K562 (cell line): ENCODE measurements around the gene MGST1. TPM values are rescaled to one million over a fixed set of nuclear protein-coding genes. Genes with fewer than 3 reads are reported as not detected.

Experiments used
- ATAC-seq: fragments of 200-7000 bp; cut with Tn5 transposase; 3 replicates; pipeline ENCODE4 v1.9.1; 2020; ENCODE audit warnings: moderate library complexity
- BruUV-seq: library from RNA; stranded (reverse); fragments of 400-500 nt; replicated peaks from 2 replicates; lab custom pipeline; 2021; lab: Mats Ljungman, UMichigan
- CTCF ChIA-PET: fragments of 300-600 bp; formaldehyde crosslinking; extraction: SDS; loops from one replicate; lab custom pipeline; 2021; ENCODE audit warnings: low intra/inter-chr PET ratio; lab: Yijun Ruan, JAX
- POLR2A ChIA-PET: fragments of 300-600, 350-650 bp; sonication (Branson Sonifier 250); formaldehyde crosslinking; extraction: SDS; loops from one replicate; lab custom pipeline; 2021; ENCODE audit warnings: antibody characterized with exemption, inconsistent platforms; lab: Yijun Ruan, JAX
- DNase-seq, 4 experiments: peaks; one replicate each; pipeline versions ENCODE4 v3.0.0 to v3.0.0-alpha.2; 2011 to 2018; ENCODE audit warnings: low spot score in 3 of 4, mixed read lengths in 3 of 4; ENCODE audit errors: extremely low read depth in 1 of 4
- FAIRE-seq: peaks from 2 replicates; lab custom pipeline; 2011; peaks lifted over from hg19 to GRCh38; lab: Jason Lieb, UNC
- H2AFZ ChIP-seq: 2 replicates; pipeline ENCODE4 v1.6.0; 2011; ENCODE audit warnings: low read depth, low read length, control low read depth, inconsistent platforms
- H3K27ac ChIP-seq: fragments of 200-600 bp; 3 replicates; pipeline ENCODE4 v1.8.0; 2011; ENCODE audit warnings: low read depth, mild to moderate bottlenecking, control low read depth, inconsistent platforms, low read length, moderate library complexity, mixed read lengths; ENCODE audit errors: extremely low read depth
- H3K27me3 ChIP-seq, 2 experiments: fragments of 300-600 bp in 1 of 2; 2 replicates in 1 of 2; 3 replicates in 1 of 2; pipeline versions ENCODE4 v1.6.0 to v1.8.0; 2011; ENCODE audit warnings: inconsistent platforms in 2 of 2, low read length in 2 of 2, mild to moderate bottlenecking in 1 of 2, mixed read lengths in 1 of 2, moderate library complexity in 1 of 2; ENCODE audit not compliant: control insufficient read depth in 2 of 2, insufficient read depth in 2 of 2
- H3K36me3 ChIP-seq: fragments of 300-600 bp; 3 replicates; pipeline ENCODE4 v1.8.0; 2011; ENCODE audit warnings: mild to moderate bottlenecking, low read length, inconsistent platforms; ENCODE audit not compliant: control insufficient read depth, insufficient read depth
- H3K4me1 ChIP-seq, 2 experiments: fragments of 200-600 bp in 1 of 2; replicated peaks in 1 of 2; 2 replicates in 1 of 2; 3 replicates in 1 of 2; pipeline versions ENCODE4 v1.5.1 to v1.8.0; 2011; ENCODE audit warnings: inconsistent platforms in 2 of 2, low read length in 2 of 2, mild to moderate bottlenecking in 1 of 2, mixed read lengths in 1 of 2, moderate library complexity in 1 of 2; ENCODE audit not compliant: control insufficient read depth in 2 of 2, insufficient read depth in 2 of 2
- H3K4me2 ChIP-seq: 2 replicates; pipeline ENCODE4 v1.6.1; 2011; ENCODE audit warnings: low read length, control low read depth, inconsistent platforms, mixed read lengths; ENCODE audit not compliant: insufficient read depth
- H3K4me3 ChIP-seq: fragments of 200-600 bp; sonication (generic), shearing (Covaris generic); 2 replicates; pipeline ENCODE4 v1.5.1; 2016; ENCODE audit warnings: control low read depth, inconsistent platforms
- H3K79me2 ChIP-seq: fragments of 200-600 bp; 3 replicates; pipeline ENCODE4 v1.8.0; 2011; ENCODE audit warnings: low read length, inconsistent platforms; ENCODE audit not compliant: control insufficient read depth, insufficient read depth
- H3K9ac ChIP-seq, 2 experiments: 2 replicates each; pipeline versions ENCODE4 v1.6.0 to v1.6.1; 2011; ENCODE audit warnings: low read depth in 2 of 2, low read length in 2 of 2, control low read depth in 1 of 2, inconsistent platforms in 1 of 2, mild to moderate bottlenecking in 1 of 2, mixed read lengths in 1 of 2; ENCODE audit not compliant: insufficient read depth in 1 of 2
- H3K9me1 ChIP-seq: one replicate; pipeline ENCODE4 v1.6.0; 2011; ENCODE audit warnings: inconsistent platforms, mild to moderate bottlenecking, low read length, moderate library complexity; ENCODE audit not compliant: control insufficient read depth, insufficient read depth
- H3K9me3 ChIP-seq: replicated peaks from 2 replicates; pipeline ENCODE4 v1.5.1; 2011; ENCODE audit warnings: low read depth, low read length, inconsistent platforms; ENCODE audit not compliant: control insufficient read depth, insufficient read depth
- H4K20me1 ChIP-seq: replicated peaks from 2 replicates; pipeline ENCODE4 v1.6.1; 2011; ENCODE audit warnings: low read length, inconsistent platforms, mixed read lengths; ENCODE audit not compliant: control insufficient read depth, insufficient read depth
- ATF1 ChIP-seq, 2 experiments: fragments of 450-650 bp in 1 of 2; IDR thresholded peaks; 2 replicates each; pipeline ENCODE4 v1.6.1; 2016; ENCODE audit warnings: missing compliant biosample characterization in 1 of 2, missing genetic modification characterization in 1 of 2
- CREB1 ChIP-seq, 2 experiments: sonication (generic) in 1 of 2; formaldehyde crosslinking in 1 of 2; IDR thresholded peaks; 2 replicates each; pipeline versions ENCODE4 v1.6.1 to v1.8.0; 2012 to 2022; ENCODE audit warnings: inconsistent platforms in 1 of 2, mild to moderate bottlenecking in 1 of 2, missing genetic modification reagents in 1 of 2, moderate library complexity in 1 of 2
- FOXK2 ChIP-seq, 2 experiments: fragments of 450-650 bp; IDR thresholded peaks in 1 of 2; conservative IDR thresholded peaks in 1 of 2; 2 replicates each; pipeline ENCODE4 v1.6.1; 2016; ENCODE audit warnings: low read depth in 2 of 2, mild to moderate bottlenecking in 1 of 2
- RB1 ChIP-seq: fragments of 450-650 bp; IDR thresholded peaks from 2 replicates; pipeline ENCODE4 v1.6.1; 2017; ENCODE audit warnings: low read depth, mild to moderate bottlenecking
- SREBF2 ChIP-seq: sonication (generic); formaldehyde crosslinking; IDR thresholded peaks from 2 replicates; pipeline ENCODE4 v1.4.0; 2020; ENCODE audit warnings: mild to moderate bottlenecking, missing genetic modification reagents
- TRIM28 ChIP-seq: fragments of 450-650 bp; IDR thresholded peaks from 2 replicates; pipeline ENCODE4 v1.6.1; 2017
- YY1 ChIP-seq, 3 experiments: IDR thresholded peaks; 2 replicates each; pipeline ENCODE4 v1.6.1; 2011; ENCODE audit warnings: low read length in 2 of 3, mild to moderate bottlenecking in 2 of 3, moderate library complexity in 2 of 3, borderline replicate concordance in 1 of 3, control low read depth in 1 of 3, low read depth in 1 of 3; ENCODE audit not compliant: insufficient read depth in 3 of 3, insufficient replicate concordance in 2 of 3, control insufficient read depth in 1 of 3, insufficient read length in 1 of 3; ENCODE audit errors: extremely low read depth in 1 of 3
- ZNF717 ChIP-seq: fragments of 250-450 bp; sonication (Bioruptor Pico); IDR thresholded peaks from 2 replicates; pipeline ENCODE4 v1.5.0; 2021
- WGBS: fragments of 100-300 bp; shearing (Covaris generic); methylation state at CpG from one replicate; pipeline ENCODE4 v1.1.6; 2016; ENCODE audit warnings: low coverage, mixed read lengths; ENCODE audit not compliant: insufficient coverage; ENCODE audit errors: missing lambda C conversion rate; 5-methylcytosine and 5-hydroxymethylcytosine counted together
- in situ Hi-C: fragments of 300-500 bp; cut with MboI; formaldehyde crosslinking; loops from 4 replicates; pipeline ENCODE4 v1.15.0; 2018; ENCODE audit warnings: inconsistent platforms, mixed read lengths
- intact Hi-C: fragments of 100-400 bp; cut with micrococcal nuclease; formaldehyde crosslinking; loops from 2 replicates; pipeline ENCODE4 v1.14.2; 2022
- polyA plus RNA-seq, 8 experiments: library from polyadenylated mRNA; depleted of rRNA in 4 of 8; stranded (reverse) in 5 of 8; unstranded in 3 of 8; fragments of >200 nt; fragmentation: Nextera tagmentation in 2 of 8; fragmentation: Illumina TruSeq in 1 of 8; extraction: Ambion mirVana in 2 of 8; extraction: Trizol in 1 of 8; gene quantifications; 2 replicates each; pipeline versions ENCODE4 v1.2.1 to v1.2.3, GENCODE V29; 2011 to 2014; ENCODE audit warnings: inconsistent platforms in 1 of 8, missing spikeins in 1 of 8
- total RNA-seq, 7 experiments: library from RNA; depleted of rRNA in 6 of 7; stranded (reverse); fragments of >200 nt in 6 of 7; fragmentation: Illumina TruSeq in 2 of 7; extraction: Trizol in 2 of 7; gene quantifications; 2 replicates each; pipeline versions ENCODE4 v1.2.1 to v1.2.3, GENCODE V29; 2011 to 2021; ENCODE audit warnings: low replicate concordance in 1 of 7
- TF ChIP-seq, protein P1 (sequence below): fragments of 450-650 bp; IDR thresholded peaks from 2 replicates; pipeline ENCODE4 v1.6.1; 2016; ENCODE audit warnings: antibody characterized with exemption
- TF ChIP-seq, protein P2 (sequence below): fragments of 250-450 bp; sonication (Bioruptor Pico); IDR thresholded peaks from 2 replicates; pipeline ENCODE4 v1.4.0; 2020
- TF ChIP-seq, protein P3 (sequence below): conservative IDR thresholded peaks from 2 replicates; pipeline ENCODE4 v1.6.1; 2011; ENCODE audit warnings: low read depth, mild to moderate bottlenecking, low read length; ENCODE audit not compliant: control insufficient read depth

Gene MGST1
- total and polyA plus RNA-seq, 9 of the 15 experiments (the other 6 are each of a cell fraction or from before 2014, with no cell fraction given): 12.1 to 190 (median 73.3) TPM

DNA sequence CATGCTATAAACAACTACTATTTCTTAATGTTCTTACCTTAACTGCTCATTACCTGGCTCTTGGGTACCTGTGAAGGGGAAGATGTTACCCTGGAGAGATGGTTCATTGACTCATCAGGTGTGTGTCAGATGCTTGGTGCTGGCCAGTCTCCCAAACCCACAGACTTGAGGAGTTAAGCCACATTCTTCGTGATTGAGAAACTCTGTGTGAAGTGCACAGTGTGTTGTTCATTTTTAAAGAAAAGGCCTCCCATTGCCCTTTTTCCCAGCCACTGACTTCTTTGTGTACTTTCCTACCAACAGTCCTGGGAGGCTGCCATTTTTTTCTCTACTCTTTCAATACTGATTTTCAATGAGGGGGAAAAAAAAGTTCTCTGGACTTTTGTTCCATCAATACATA is 3.2 kb downstream of the MGST1 start:
- H4K20me1 ChIP-seq: no peaks in the 10 kb centered on the region
- H3K27me3 ChIP-seq: no peaks in the 10 kb centered on the region
- 11% methylated on average over 1 of the region's 1 CpG for WGBS
- FAIRE-seq (no peak), DNase-seq (no peak), ATAC-seq (no peak)
- H3K36me3 ChIP-seq: peaks cover 10% of the 10 kb centered on the region; the same call in 1 of the 3 replicates
- peaks cover 27% of the 10 kb centered on the region for H3K79me2 ChIP-seq
- in situ Hi-C loops: no loop called here
- TF ChIP-seq ATF1 (CRISPR knock-in tag; IDR thresholded peaks at IDR 0.05): no peak
- no peak for TF ChIP-seq ATF1 (tag; IDR thresholded peaks at IDR 0.05)
- TF ChIP-seq RB1: no peak
- no peak for TF ChIP-seq SREBF2
- peaks cover 3 to 5% of the 10 kb centered on the region in 2 experiments; a peak in 2 of 5 replicates for H3K4me1 ChIP-seq
- ChIA-PET CTCF (no interaction called here), POLR2A (no interaction called here)
- BruUV-seq: no TSS peak
- intact Hi-C loops: no loop called here
- no peak overlapping the region for H3K4me2 ChIP-seq
- H3K4me3 ChIP-seq: no peak overlapping the region
- H2AFZ ChIP-seq: no peak overlapping the region
- H3K9ac ChIP-seq: no peak overlapping the region
- no peaks in the 10 kb centered on the region for H3K9me1 ChIP-seq
- H3K27ac ChIP-seq: no peak overlapping the region
- H3K9me3 ChIP-seq: no peaks in the 10 kb centered on the region

DNA sequence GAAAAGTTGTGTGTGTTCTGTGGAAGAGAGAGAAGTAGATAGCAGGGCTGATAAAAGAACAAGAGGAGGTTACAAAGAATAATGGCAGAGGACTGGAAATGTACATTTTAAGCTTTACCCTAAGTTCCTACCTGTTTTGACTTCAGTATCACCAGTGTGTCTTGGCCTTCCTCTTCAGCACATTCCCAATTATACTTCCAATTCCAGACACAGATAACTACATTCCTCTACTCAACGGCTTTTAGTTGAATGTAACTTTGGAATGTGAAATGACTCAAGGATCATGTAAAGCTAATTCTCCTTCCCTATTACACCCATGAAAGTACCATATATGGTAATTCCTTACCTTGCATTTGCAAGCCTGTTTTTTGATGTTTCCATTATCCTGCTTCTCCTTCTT is 5.0 kb downstream of the MGST1 start:
- H3K4me3 ChIP-seq: no peak overlapping the region
- H3K79me2 ChIP-seq: peaks cover 27% of the 10 kb centered on the region
- no peaks in the 10 kb centered on the region for H3K9me1 ChIP-seq
- H3K27ac ChIP-seq: no peak overlapping the region
- no peaks in the 10 kb centered on the region for H3K27me3 ChIP-seq
- CTCF ChIA-PET: no interaction called here
- H3K36me3 ChIP-seq: peaks cover 20% of the 10 kb centered on the region; the same call in 1 of the 3 replicates
- H3K4me2 ChIP-seq: no peak overlapping the region
- no peak overlapping the region for H2AFZ ChIP-seq
- POLR2A ChIA-PET: interaction anchor here (0.7 kb wide), 1 partner anchor 436 kb away, joined by 3 read pairs; no protein-coding TSS in a partner anchor
- in situ Hi-C loops: no loop called here
- no TSS peak for BruUV-seq
- intact Hi-C loops: no loop called here
- peaks cover 2% of the 10 kb centered on the region in 2 experiments; a peak in 2 of 5 replicates for H3K4me1 ChIP-seq
- no peak for FAIRE-seq
- no peak for DNase-seq
- no peak overlapping the region for H3K9ac ChIP-seq
- ATAC-seq: no peak
- no peaks in the 10 kb centered on the region for H3K9me3 ChIP-seq
- 29% methylated on average over 1 of the region's 1 CpG for WGBS
- H4K20me1 ChIP-seq: no peaks in the 10 kb centered on the region
- TF ChIP-seq ZNF717 (CRISPR knock-in tag): no peak
- no peak for TF ChIP-seq CREB1 (IDR thresholded peaks at IDR 0.05)
- TF ChIP-seq CREB1 (CRISPR knock-in tag; IDR thresholded peaks at IDR 0.05): no peak
- TF ChIP-seq, protein P1, sequence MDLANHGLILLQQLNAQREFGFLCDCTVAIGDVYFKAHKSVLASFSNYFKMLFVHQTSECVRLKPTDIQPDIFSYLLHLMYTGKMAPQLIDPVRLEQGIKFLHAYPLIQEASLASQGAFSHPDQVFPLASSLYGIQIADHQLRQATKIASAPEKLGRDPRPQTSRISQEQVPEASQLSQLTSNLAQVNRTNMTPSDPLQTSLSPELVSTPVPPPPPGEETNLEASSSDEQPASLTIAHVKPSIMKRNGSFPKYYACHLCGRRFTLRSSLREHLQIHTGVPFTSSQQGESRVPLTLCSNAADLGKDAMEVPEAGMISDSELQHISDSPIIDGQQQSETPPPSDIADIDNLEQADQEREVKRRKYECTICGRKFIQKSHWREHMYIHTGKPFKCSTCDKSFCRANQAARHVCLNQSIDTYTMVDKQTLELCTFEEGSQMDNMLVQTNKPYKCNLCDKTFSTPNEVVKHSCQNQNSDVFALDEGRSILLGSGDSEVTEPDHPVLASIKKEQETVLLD: no peak
- no peak for TF ChIP-seq TRIM28
- TF ChIP-seq, protein P2, sequence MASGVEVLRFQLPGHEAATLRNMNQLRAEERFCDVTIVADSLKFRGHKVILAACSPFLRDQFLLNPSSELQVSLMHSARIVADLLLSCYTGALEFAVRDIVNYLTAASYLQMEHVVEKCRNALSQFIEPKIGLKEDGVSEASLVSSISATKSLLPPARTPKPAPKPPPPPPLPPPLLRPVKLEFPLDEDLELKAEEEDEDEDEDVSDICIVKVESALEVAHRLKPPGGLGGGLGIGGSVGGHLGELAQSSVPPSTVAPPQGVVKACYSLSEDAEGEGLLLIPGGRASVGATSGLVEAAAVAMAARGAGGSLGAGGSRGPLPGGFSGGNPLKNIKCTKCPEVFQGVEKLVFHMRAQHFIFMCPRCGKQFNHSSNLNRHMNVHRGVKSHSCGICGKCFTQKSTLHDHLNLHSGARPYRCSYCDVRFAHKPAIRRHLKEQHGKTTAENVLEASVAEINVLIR (CRISPR knock-in tag): no peak
- no peak for TF ChIP-seq FOXK2 (conservative IDR thresholded peaks at IDR 0.05 in 1 of 2, IDR thresholded peaks at IDR 0.05 in 1 of 2; ENCODE audit: low read depth in 2 of 2)
- TF ChIP-seq YY1 (IDR thresholded peaks at IDR 0.05; ENCODE audit: borderline replicate concordance in 1 of 3, control insufficient read depth in 1 of 3, extremely low read depth in 1 of 3, insufficient read depth in 3 of 3, insufficient read length in 1 of 3, insufficient replicate concordance in 2 of 3, low read depth in 1 of 3, low read length in 2 of 3): no peak
- TF ChIP-seq, protein P3, sequence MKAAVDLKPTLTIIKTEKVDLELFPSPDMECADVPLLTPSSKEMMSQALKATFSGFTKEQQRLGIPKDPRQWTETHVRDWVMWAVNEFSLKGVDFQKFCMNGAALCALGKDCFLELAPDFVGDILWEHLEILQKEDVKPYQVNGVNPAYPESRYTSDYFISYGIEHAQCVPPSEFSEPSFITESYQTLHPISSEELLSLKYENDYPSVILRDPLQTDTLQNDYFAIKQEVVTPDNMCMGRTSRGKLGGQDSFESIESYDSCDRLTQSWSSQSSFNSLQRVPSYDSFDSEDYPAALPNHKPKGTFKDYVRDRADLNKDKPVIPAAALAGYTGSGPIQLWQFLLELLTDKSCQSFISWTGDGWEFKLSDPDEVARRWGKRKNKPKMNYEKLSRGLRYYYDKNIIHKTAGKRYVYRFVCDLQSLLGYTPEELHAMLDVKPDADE: no peak
